Right cardiac atrium (tissue), 5 donors: Measurements from ENCODE around the gene GPHA2. TPM values are rescaled to one million over a fixed set of nuclear protein-coding genes. Genes with fewer than 3 reads are reported as not detected.
A peak's percentile ranks its signal among the peaks of the same experiment; 100 is the strongest.

Source experiments
- ATAC-seq, 2 donors: fragments of 200-7000 bp; cut with Tn5 transposase; one replicate each; pipeline versions ENCODE4 v1.8.0 to v1.9.1; 2020; ENCODE audit warnings: moderate library complexity in 2 of 2, mild to moderate bottlenecking in 1 of 2
- DNase-seq, 3 donors: peaks; one replicate each; pipeline ENCODE4 v3.0.0-alpha.2; 2020
- H3K27ac ChIP-seq: one replicate; pipeline ENCODE4 v1.5.1; 2013; ENCODE audit warnings: mild to moderate bottlenecking, low read length, control low read depth, moderate library complexity
- H3K27me3 ChIP-seq: one replicate; pipeline ENCODE4 v1.6.1; 2013; ENCODE audit not compliant: control insufficient read depth, insufficient read depth
- H3K4me1 ChIP-seq: one replicate; pipeline ENCODE4 v1.6.1; 2013; ENCODE audit warnings: low read length; ENCODE audit not compliant: control insufficient read depth, insufficient read depth
- H3K4me3 ChIP-seq: one replicate; pipeline ENCODE4 v1.5.1; 2013; ENCODE audit warnings: low read length, control low read depth
- H3K9me3 ChIP-seq: one replicate; pipeline ENCODE4 v1.6.1; 2013; ENCODE audit warnings: low read length; ENCODE audit not compliant: control insufficient read depth
- WGBS: extraction: QIAGEN DNeasy Blood & Tissue Kit; methylation state at CpG from one replicate; pipeline ENCODE4 v1.1.7; 2013; 5-methylcytosine and 5-hydroxymethylcytosine counted together
- intact Hi-C, 4 donors: fragments of 100-400 bp; cut with DNase I; formaldehyde crosslinking; loops; one replicate each; pipeline versions ENCODE4 v1.11.0 to v1.14.0; 2022 to 2023
- polyA plus RNA-seq: library from polyadenylated mRNA; stranded (reverse); fragments of 200-250 nt; gene quantifications from one replicate; pipeline ENCODE4 v1.2.3, GENCODE V29; 2013
- total RNA-seq, 4 donors: library from RNA; stranded (reverse); fragmentation: NEBNext Ultra II Directional; extraction: Animal tissue kit (Norgen Biotek cat#: 25700); gene quantifications; one replicate each; pipeline ENCODE4 v1.2.1, GENCODE V29; 2021
- donor health status: healthy with polysubstance abuse.
- donor health status: DM: no; HTN: yes; CAD: no.
- donor health status: DM: no; HTN: no; CAD: no.
- donor health status: DM: no; HTN: yes; CAD: no; lungs with severe emphysema.
- donor health status: DM: yes; HTN: yes; CAD: no.

The GPHA2 gene
- total and polyA plus RNA-seq, 5 donors: not detected

DNA sequence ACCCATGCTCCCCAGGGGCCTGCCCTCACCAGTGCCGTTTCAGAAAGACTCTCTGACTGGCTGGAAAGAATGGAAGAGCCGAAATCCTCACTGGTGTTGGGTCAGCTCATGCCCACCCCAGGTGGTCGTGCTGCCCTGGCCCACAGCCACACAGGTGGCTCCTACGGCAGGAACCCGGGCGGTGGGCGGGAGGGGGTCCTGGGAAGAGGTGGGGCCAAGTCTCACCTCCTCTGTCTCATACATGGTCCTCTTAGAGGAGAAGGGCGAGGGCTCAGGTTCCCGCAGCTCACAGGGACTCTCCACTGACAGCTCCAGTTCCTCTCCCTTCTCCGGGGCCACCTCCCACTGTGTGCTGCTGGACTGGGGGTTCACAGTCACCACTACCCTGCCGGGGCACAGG is 26.9 kb downstream of the GPHA2 start:
- WGBS: 88% methylated on average over 11 of the region's 11 CpGs
- no peak overlapping the region for H3K4me3 ChIP-seq
- intact Hi-C loops: no loop called here
- H3K27me3 ChIP-seq: no peaks in the 10 kb centered on the region
- no peak for DNase-seq
- no peaks in the 10 kb centered on the region for H3K9me3 ChIP-seq
- no peaks in the 10 kb centered on the region for H3K4me1 ChIP-seq
- no peak overlapping the region for H3K27ac ChIP-seq
- no peak for ATAC-seq

DNA sequence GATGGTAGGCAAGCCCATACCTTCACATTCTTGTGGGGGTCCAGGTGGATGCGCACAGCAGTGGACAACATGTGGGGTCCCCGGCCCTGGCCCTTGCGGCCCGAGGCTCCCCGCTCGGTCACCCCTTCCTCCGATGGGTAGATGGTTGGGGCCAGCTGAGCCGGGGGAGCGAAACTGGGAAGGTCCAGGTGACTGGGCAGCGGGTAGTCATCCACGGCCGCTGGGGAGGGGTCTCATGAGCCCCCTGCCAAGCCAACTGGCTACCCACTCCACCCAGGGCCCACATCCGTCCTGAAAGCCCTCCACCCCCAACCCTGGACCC is 29.4 kb downstream of the GPHA2 start:
- intact Hi-C loops: no loop called here
- no peak for ATAC-seq
- Histone ChIP-seq H3K27me3 (no peaks in the 10 kb centered on the region), H3K27ac (no peak overlapping the region), H3K4me1 (no peaks in the 10 kb centered on the region), H3K9me3 (no peaks in the 10 kb centered on the region), H3K4me3 (no peak overlapping the region)
- peak in 1 of 3 donors; percentile 53 for DNase-seq
- WGBS: 96% methylated on average over 13 of the region's 13 CpGs

DNA sequence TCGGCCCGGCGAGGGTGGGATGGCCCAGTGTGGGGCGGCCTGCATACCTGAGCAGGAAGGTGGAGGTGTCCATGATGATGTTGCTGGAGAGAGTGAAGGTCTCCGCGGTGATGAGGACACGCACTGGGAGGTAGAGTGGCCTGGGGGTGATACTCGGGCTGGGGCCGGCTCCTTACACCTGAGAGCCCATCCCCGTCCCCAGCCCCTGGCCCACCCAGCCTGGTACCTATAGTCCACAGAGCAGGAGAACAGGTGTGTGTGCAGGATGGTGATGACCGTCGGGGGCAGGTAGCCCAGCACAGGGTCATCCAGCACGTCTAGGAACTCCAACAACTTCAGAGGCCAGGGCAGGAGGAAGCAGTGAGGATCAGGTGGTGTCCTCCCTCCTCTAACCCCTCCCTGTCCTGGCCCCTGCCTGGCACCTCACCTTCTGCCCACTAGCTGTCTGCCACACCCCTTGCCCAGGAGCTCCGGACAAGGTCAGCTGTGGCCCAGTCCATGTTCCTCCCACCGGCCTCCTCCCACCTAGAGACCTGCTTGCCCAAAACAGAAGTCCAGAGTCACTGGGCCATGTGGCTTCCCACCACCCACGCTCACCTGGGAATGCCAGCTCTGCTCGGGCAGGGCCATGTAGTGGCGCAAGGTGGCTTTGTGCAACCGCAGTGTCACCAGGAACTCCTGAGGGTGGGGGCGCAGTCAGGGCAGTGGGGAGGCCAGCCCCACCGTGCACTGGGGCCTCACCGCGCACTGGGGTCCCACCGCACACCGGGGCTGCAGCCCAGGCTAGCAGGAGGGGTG is 30.0 kb downstream of the GPHA2 start:
- DNase-seq: peak in 1 of 3 donors; percentile 52
- intact Hi-C loops: no loop called here
- H3K4me1 ChIP-seq: no peaks in the 10 kb centered on the region
- no peaks in the 10 kb centered on the region for H3K9me3 ChIP-seq
- H3K4me3 ChIP-seq: no peak overlapping the region
- peak in 1 of 2 donors; percentile 4 for ATAC-seq
- H3K27me3 ChIP-seq: no peaks in the 10 kb centered on the region
- WGBS: 94% methylated on average over 25 of the region's 25 CpGs
- H3K27ac ChIP-seq: no peak overlapping the region

DNA sequence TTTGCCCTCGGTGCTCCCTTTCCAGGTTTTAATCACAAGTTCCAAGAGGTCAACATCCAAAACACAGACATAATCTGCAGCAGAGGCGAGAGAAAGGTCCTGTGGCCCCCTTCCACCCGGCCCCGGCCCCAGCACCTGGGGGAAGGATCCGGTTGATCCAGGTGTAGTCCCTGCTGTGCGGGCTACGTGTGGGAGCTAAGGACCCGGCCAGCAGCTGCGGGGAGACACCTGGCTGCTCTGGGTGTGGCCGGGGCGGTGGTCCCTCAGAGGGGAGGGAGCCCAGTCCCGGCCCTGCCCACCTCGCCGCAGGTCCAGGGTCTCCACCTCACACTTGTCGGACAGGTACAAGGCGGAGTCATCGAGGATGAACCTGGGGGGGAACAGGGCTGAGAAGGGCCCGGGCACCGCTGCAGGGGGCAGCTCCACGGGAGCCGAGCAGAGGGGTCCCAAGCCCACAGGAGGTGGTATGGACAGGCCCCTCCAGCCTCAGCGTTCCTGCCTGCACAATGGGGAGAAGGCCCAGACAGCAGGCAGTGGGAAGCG is 32.3 kb downstream of the GPHA2 start:
- Histone ChIP-seq H3K4me1 (no peaks in the 10 kb centered on the region), H3K27ac (no peak overlapping the region), H3K9me3 (no peaks in the 10 kb centered on the region), H3K4me3 (no peak overlapping the region), H3K27me3 (no peaks in the 10 kb centered on the region)
- 95% methylated on average over 23 of the region's 23 CpGs for WGBS
- DNase-seq (peak in 1 of 3 donors; percentile 53), ATAC-seq (no peak)
- intact Hi-C loops: no loop called here

DNA sequence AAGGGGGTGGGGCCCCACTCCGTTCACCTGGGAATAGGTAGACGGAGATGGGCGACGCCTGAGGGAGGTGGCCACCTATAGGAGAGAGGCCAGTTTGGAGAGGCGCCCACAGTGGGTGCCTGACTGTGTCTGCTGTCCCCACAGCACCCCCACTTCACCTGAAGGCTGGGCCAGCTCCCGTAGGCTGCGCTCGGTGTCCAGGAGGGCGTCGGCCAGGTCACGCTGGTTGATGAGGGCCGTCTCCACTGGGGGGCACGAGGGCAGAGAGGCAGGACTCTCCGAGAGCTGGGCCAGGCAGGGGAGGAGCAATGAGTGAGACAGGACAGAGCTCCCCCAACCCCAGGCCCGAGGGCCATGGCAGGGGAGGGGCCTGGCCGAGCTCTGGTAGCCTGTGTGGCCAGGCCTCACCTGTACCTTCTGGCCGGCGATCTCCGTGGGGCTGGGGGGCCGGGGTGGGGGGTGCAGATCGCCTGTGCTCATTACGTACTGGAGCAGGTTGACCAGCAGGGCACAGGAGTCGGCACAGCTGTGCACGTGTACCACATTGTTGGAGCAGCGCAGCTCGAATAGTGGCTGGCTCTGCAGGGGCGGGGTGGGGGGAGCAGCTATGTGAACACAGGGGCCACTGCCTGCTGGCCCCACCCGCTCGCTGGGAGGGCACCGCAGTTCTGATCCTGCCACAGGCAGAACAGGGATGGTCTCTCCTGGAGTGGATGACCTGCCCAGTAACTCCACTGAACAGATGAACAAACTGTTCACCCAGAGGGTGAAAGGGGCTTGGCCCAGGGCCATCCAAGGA is 33.4 kb downstream of the GPHA2 start:
- peak in 1 of 3 donors; percentile 53 for DNase-seq
- ATAC-seq: no peak
- Histone ChIP-seq H3K4me3 (no peak overlapping the region), H3K4me1 (no peaks in the 10 kb centered on the region), H3K27ac (no peak overlapping the region), H3K27me3 (no peaks in the 10 kb centered on the region), H3K9me3 (no peaks in the 10 kb centered on the region)
- intact Hi-C loops: no loop called here
- 91% methylated on average over 30 of the region's 30 CpGs for WGBS

DNA sequence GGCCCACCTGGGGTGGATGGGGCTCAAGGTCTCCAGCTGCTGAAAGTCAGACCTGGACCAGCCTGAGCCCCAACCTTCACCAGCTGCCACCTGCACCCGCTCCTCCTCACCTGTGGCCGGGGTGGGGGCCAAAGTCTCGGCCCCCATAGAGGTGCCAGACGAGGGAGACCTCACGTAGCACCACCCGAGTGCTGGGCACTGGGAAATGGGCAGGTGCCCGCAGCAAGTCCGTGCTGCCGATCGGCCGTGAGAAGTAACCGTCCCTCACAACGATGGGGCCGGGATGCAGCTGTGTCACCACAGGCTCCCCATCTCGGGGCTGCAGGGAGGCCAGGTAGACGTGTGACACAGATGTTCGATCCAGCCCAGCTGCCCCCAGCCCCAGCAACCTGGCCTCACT is 34.9 kb downstream of the GPHA2 start:
- Histone ChIP-seq H3K4me1 (no peaks in the 10 kb centered on the region), H3K4me3 (no peak overlapping the region), H3K27ac (no peak overlapping the region), H3K9me3 (no peaks in the 10 kb centered on the region), H3K27me3 (no peaks in the 10 kb centered on the region)
- intact Hi-C loops: no loop called here
- 94% methylated on average over 17 of the region's 17 CpGs for WGBS
- no peak for DNase-seq
- no peak for ATAC-seq

DNA sequence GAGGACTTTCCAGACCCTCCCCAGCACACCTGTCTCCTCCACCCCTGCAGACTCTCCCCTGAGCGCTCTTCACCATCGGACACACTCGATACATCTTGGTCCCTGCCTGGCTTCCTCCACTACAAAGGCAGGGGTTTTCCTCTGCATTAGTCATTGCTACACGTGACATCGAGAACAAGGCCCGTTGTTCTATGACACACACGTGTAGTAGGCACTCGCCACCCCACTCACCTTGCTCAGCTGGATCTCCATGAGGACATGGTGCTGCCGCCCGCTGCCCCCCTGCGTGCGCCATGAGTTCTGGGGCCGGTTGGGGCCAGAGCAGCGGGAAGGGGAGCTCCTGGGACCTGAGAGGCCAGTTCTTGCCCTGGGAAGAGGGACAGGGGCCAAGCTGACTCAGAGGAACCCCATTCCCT is 35.4 kb downstream of the GPHA2 start:
- Histone ChIP-seq H3K9me3 (no peaks in the 10 kb centered on the region), H3K27ac (no peak overlapping the region), H3K4me1 (no peaks in the 10 kb centered on the region), H3K4me3 (no peak overlapping the region), H3K27me3 (no peaks in the 10 kb centered on the region)
- intact Hi-C loops: no loop called here
- WGBS: 87% methylated on average over 14 of the region's 14 CpGs
- ATAC-seq (no peak), DNase-seq (no peak)

DNA sequence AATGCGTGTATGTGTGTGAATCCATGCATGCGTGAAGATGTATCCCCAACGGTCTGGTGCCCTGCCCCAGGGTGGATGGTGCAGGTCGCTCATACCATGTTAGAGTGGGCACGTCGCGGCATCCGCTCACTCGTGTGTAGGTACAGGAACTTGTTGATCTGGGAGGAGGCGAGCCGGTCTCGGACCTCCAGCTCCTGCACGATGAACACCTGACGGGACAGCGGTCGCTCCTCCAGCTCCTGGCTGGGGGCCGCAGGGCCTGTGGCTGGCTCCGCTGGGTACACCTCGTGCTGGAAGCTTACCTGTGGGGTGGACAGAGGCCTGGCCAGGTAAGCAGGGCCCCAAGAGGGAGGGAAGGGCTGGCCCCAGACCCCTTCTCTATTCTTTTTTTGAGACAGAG is 37.2 kb downstream of the GPHA2 start:
- intact Hi-C loops: no loop called here
- H3K4me3 ChIP-seq: no peak overlapping the region
- WGBS: 94% methylated on average over 19 of the region's 19 CpGs
- DNase-seq: no peak
- ATAC-seq: no peak
- no peaks in the 10 kb centered on the region for H3K27me3 ChIP-seq
- no peaks in the 10 kb centered on the region for H3K9me3 ChIP-seq
- H3K4me1 ChIP-seq: no peaks in the 10 kb centered on the region
- no peak overlapping the region for H3K27ac ChIP-seq

DNA sequence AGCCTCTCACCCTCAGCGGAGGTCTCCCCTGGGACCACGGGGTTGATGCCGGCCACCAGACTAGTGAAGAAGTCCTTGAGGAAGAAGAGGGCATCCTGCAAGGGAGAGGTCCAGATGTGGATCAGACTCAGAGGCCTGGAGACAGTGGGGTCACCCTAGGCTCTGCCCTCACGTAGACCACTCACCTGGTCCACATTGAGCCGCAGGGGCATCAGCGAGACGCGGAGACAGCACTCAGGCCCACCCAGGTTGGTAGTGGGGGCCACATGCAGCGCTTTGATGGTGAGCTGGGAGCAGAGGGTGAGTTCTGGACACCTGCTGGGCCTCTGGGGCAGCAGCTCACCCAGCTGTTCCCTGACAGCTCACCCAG is 37.6 kb downstream of the GPHA2 start:
- Histone ChIP-seq H3K27me3 (no peaks in the 10 kb centered on the region), H3K4me1 (no peaks in the 10 kb centered on the region), H3K4me3 (no peak overlapping the region), H3K27ac (no peak overlapping the region), H3K9me3 (no peaks in the 10 kb centered on the region)
- 89% methylated on average over 9 of the region's 9 CpGs for WGBS
- DNase-seq (no peak), ATAC-seq (no peak)
- intact Hi-C loops: no loop called here

DNA sequence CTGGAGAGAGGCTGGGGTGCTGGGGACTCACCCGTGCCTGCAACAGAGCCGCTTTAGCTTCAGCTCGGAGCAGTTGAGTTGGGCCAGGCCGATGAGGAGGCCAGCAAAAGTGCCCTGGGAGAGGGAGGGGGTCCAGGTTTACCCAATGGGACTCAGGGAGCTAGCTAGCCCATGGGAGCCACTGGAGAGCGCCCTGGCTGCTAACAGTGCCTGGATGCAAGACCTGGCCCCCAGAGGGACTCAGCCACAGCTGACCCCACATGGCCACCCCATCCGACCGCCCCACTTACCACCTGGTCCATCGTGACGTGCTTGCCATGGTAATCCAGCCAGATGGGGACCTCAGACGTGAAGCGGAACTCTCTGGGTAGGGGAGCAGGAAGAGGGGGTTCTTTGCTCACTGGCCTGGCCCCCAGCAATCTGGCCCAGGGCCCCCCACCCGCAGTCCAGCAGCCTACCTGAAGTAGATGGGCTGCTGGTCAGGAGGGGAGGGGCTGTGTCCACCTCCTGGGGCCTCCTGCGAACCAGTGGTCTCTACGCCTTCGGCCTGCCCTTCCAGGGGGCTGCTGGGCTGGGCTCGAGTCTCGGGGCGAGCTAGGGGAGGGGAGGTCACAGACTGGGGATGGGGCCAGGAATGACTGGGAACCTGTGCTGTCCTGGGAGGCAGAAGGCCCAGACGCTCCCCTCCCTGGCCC is 38.2 kb downstream of the GPHA2 start:
- ATAC-seq (no peak), DNase-seq (peak in 1 of 3 donors; percentile 56)
- intact Hi-C loops: no loop called here

More for the DNA sequence above, 38.2 kb downstream of the GPHA2 start:
- 92% methylated on average over 19 of the region's 19 CpGs for WGBS
- Histone ChIP-seq H3K4me3 (no peak overlapping the region), H3K4me1 (no peaks in the 10 kb centered on the region), H3K9me3 (no peaks in the 10 kb centered on the region), H3K27me3 (no peaks in the 10 kb centered on the region), H3K27ac (no peak overlapping the region)
